Stimulated activated CD4-positive, alpha-beta T cell treated with anti-CD3 and anti-CD28 coated beads, Interleukin-4, amount 100 ng/mL, for 1 hour (primary cell): Measurements from ENCODE around the gene ZBP1.
"Not testable (repeated sequence)": the region's sequence is repeated elsewhere in the genome, so short reads cannot be mapped to it uniquely, and the experiment has no call there.

Experiments
- DNase-seq: peaks from one replicate; pipeline ENCODE4 v3.0.0-alpha.2; 2020

Gene ZBP1

DNA sequence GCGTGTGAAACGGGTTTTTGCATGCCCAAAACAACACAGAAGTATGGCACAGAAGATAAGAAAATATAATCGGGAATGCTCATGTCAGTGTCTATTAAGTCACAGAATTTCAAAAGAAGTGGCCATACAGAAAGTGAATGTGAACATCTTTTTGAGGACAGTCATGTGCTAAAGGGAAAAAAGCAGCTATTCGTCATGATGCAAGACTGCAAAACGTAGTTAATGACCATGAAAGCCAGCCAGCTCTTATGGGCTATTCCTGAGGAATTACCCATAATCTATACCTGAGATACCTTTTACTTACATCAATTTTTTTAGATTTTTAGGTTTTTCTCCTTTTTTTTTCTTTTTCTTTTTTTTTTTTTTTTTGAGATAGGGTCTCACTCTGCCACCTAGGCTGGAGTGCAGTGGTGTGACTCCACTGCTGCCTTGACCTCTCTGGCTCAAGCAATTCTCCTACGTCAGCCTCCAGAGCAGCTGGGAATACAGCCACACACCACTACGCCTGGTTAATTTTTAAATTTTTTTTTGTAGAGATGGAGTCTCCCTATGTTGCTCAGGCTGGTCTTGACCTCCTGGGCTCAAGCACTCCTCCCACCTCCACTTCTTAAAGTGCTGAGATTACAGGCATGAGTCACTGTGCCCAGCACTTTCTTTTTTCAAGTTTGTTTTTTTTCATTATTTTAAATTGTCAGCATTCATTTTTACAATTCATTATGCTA is 18.1 kb upstream of the ZBP1 start:
- DNase-seq = no peak

DNA sequence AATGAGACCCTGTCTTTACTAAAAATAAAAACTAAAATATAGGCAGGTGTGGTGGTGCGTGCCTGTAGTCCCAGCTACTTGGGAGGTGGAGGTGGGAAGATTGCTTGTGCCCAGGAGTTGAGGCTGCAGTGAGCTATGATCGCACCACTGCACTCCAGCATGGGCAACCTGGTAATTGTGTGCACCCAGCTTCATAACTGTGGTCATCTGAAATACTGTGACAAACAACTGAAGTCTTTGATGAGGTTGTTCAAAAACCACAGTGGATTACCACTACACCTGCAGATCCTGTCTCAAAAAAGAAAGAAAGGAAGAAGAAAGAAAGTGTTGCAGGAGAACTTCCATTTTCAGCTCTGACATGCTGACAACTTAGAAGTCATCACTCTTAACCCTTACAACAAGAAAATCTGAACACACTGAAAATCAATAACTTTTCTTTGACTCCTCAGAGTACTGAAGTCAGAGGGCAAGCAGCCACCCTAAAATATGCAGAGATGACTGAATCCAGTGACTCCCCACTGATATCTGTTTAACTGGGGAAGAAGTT is 13.8 kb upstream of the ZBP1 start:
- DNase-seq = no peak

DNA sequence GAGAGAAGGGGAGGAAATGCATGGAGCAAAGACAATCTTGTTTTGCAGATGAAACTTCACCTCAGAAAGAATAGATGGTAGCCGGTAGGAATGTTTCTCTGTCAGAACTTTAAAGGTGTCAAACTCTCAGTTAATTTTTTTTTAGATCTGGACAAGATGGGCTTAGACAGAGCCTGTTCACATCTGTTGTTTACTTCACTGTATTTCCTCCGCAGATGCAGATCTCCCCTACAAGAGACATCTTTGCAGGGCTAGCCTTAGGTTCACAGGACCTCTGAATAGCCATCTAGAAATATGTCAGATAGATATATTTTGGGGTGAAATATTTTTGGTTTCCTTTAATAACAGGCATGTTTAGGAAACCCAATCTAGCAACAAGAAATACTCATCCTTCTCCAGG is 12.1 kb upstream of the ZBP1 start:
- DNase-seq = no peak

DNA sequence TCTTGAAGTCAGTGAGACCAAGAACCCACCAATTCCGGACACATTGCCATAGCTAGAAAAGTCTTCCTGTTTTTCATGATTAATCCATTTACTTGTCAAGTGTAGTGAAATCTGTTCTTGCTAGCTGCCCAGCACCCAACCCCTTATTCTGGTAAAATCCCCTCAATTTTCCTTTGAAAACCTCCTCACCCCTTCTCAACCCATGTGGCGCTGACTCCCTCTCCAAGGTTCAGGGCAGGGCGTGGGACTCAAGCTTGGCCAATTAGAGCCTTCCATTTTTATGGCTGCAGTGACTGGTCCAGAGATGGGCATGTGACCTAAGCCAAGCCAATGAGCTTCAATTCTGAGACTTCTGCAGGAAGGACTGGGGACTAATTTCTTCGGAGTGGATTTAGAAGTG is 9.8 kb upstream of the ZBP1 start:
- DNase-seq = peak; percentile 48

DNA sequence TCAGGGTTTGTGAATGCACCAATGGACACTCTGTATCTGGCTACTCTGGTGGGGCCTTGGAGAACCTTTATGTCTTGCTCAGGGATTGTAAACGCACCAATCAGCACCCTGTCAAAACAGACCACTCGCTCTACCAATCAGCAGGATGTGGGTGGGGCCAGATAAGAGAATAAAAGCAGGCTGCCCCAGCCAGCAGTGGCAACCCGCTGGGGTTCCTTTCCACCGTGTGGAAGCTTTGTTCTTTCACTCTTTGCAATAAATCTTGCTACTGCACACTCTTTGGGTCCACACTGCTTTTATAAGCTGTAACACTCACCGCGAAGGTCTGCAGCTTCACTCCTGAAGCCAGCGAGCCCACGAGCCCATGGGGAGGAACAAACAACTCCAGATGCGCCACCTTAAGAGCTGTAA is 9.3 kb upstream of the ZBP1 start:
- not testable (repeated sequence) for DNase-seq

DNA sequence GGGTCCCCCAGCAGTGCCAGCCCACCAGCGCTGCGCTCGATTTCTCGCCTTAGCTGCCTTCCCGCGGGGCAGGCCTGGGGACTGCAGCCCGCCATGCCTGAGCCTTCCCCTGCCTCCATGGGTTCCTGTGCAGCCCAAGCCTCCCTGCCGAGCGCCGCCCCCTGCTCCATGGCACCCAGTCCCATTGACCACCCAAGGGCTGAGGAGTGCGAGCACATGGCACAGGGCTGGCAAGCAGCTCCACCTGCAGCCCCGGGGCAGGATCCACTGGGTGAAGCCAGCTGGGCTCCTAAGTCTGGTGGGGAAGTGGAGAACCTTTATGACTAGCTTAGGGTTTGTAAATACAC is 8.7 kb upstream of the ZBP1 start:
- not testable (repeated sequence) for DNase-seq

DNA sequence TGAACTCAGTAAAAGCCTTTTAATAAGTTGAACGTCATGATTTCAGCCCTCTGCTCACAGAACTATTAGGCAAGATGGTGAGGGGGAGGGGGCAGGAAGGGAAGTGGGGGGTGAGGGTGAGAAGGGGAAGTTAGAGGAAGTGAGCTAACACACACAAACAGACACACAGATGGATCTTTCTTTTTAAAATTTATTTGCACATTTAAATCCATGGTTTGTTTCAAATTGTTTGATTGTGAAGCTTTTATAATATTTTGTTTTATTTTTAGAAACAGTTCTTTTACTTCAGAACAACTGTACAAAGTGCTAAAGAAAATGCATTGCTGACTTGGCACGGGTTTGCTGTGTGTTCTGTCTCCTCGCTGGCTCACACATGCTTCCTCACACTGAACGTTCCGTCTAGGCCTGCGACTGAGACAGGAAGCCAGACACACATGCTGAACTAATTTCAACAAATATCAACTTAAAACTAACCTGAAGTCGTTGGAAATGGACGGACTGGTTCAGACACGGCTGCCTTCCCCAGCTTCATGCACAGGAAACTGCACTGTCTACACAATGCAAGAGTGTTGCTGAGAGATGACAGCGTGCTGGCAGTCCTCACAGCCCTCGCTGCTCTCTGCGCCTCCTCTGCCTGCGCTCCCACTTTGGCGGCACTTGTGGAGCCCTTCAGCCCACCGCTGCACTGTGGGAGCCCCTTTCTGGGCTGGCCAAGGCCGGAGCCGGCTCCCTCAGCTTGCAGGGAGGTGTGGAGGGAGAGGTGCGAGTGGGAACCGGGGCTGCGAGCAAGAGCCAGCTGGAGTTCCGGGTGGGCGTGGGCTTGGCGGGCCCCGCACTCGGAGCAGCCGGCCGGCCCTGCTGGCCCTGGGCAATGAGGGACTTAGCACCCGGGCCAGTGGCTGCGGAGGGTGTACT is 8.1 kb upstream of the ZBP1 start:
- DNase-seq = peak; percentile 52

DNA sequence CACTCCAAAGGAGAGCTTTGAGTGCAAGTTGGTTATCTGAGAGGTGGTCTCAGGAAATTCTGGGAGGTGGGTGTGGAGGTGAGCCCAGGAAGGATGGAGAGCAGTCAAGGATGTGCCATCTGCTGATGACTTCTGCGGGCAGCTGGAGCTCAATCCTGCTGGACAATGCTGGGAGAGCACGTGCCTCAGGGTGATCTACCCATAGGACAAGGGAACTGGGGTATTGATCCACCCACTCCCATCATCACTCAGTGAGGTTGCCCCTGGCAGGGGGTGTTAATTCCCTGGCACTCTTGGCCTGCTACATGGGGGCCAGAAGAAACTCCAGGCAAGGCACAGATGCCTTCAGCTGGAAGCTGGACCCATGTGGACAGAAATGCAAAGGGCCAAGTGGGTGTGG is 7.1 kb upstream of the ZBP1 start:
- no peak for DNase-seq

DNA sequence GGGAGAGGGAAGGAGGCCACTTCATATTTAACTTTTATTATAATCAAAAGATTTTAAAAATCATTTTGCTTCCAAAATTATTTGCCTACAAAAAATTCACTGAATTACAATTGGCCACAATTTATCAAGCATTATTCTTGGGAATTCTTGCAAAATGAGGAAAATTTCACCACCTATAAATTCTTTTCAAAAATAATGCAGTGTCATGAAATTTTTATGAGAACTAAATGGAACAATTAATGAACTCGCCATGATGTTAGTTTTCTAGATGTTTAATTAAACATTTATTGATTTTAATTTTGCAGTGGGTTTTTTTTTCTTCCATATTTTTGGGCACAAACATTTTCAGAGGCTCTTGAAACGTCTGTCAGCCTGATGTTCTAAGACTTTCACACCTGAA is 5.8 kb upstream of the ZBP1 start:
- DNase-seq = no peak

DNA sequence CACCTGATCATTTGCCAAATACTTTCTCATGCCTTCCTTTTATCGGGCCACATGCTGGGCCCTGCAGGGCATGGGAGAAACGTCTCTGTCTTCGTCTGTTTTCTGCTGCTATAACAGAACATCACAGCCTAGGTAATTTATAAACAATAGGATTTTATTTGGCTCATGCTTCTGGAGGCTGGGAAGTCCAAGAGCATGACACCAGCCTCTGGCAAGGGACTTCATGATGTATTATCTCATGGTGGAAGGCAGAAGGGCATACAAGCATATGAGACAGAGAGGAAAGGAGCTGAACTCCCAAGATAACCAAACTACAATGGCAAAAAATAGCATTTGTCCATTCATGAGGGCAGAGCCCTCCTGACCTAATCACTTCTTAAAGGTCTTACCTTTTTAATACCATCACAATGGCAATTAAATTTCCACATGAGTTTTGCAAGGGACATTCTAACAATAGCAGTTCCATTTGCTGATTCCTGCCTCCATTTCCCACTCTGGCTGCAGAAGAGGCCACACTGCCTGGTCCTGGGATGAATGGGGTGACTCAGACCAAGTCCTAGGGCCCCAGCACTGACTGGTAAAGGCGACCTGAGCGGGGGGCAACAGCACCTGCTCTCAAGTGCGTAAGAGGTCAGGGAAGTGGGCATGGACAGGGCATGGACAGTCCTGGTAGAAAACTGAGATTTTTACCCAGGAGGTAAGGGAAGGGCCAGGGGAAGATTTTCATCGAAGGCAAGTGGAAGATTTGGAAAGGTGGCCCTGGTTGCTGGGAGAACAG is 5.1 kb upstream of the ZBP1 start:
- no peak for DNase-seq

DNA sequence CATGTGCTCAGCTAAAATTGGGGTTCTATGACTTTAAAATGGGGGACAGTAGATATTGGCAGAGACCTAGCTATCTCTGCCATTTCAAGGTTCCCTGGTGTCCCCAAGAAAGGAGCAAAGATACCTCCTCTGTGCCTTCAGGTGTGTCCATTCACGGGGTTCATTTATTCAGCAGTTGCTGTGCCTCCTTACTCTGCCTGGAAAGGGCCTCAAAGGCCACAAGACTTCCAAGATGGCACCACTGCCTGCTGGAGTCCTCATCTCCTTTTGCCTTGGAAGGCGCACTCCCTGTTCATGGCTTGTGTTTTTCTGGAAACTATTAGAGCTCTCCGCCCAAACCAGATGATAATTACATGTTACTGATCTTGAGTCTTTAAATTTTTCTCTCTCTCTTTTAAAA is 3.9 kb upstream of the ZBP1 start:
- no peak for DNase-seq

DNA sequence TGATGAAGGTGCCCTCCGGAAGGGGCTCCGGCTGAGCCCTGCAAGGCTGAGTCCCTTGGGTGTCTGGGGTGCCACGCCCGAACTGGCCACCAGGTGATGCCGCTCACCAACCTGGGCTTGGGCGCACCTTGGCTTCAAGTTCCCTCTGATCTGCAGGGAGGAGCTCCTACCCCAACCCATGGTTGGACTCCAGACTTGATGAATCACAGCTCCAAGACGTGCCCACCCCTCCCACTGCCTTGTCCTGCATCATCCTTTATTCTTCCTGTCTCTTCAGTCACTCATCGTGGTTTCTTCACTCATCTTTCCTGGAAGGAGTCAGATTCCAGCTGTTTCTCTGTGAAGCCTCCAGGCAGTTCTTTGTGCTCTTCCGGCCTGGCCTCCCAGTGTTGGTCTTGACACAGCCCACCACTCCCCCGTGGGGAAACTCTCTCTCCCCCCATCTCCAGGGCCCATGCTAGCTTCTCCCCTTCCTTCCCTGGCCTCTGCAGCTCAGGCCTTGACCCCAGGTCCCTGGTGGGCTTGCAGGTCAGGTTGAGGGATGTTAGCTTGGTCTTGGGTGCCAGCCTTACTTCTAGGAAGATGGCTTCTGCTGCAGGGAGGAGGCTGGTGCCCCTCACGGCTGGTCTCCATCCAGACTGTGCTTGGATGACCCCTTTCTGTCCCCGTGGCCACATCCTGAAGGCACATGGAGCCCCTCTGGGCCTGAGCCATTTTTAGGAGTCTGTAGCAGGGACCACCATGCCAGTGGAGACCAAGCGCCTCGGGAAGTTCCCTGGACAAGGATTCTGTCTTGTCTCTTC is 2.6 kb upstream of the ZBP1 start:
- DNase-seq = peak; percentile 74

DNA sequence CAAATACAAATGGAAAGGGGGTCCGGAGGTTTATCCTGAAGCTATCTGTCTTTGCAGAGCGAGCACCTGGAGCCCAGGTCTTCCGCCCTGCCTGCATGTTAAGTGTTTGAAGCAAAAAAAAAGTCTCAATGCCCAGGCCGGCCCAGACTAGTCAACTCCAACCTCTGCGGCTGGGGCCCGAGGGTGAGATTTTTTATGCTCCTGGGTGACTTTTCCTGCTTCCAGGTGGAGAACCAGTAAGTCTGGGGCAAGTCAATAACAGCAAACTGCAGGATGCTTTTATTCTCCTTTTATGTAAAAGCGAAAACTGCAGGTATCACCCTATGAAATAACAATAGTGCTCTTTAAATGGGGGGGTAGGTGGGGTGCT is 2.0 kb upstream of the ZBP1 start:
- no peak for DNase-seq

DNA sequence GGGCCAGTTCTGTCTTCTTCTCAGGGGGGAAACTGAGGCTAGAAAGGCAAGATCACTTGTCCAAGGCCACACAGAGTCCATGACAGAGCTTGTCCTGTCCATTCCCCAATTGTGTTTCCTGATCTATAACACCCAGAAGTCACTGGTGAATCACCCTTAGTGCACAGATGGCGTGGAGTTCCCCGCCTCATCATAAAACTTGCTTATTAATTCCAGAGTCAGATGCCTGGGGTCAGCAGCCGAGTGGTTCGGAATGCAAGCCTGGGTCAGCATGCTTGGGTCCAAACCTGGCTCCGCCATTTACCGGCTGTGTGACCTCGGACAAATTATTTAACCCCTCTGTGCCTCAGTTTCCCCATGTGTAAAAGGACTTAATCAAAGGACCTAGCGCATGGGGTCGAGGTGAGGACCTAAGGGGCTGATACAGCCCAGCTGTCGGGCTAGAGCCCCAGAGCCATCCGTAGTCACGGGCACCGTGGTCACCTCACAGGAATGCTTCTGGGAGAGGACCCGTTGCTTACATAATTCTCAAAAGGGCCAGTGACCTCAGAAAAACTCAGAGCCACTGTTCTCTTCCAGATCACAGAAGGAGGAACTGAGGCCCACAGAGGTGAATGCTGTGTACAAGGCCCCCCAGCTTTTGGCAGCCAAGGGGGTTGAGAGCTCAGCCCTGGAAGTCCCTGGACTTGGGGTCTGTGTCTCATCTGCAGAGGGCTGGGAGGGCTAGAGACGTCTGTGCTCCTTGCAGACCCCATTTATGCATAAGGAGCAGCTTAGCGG is 1.4 kb upstream of the ZBP1 start:
- DNase-seq = no peak

DNA sequence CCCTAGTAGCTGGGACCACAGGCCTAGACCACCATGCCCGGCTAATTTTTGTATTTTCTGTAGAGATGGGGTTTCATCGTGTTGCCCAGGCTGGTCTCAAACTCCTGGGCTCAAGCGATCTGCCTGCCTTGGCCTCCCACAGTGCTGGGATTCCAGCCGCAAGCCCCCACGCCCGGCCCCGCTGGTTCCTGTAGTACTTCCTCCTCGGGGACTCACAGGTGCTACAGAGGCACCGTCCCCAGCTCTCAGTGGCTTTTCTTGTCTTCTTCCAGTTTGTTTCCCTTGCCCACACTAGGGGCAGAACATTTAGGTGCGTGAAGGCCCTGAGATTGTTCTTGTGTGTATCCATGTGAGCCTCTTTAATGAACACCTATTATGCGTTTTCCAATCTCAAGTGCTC is 773 bp upstream of the ZBP1 start:
- no peak for DNase-seq

DNA sequence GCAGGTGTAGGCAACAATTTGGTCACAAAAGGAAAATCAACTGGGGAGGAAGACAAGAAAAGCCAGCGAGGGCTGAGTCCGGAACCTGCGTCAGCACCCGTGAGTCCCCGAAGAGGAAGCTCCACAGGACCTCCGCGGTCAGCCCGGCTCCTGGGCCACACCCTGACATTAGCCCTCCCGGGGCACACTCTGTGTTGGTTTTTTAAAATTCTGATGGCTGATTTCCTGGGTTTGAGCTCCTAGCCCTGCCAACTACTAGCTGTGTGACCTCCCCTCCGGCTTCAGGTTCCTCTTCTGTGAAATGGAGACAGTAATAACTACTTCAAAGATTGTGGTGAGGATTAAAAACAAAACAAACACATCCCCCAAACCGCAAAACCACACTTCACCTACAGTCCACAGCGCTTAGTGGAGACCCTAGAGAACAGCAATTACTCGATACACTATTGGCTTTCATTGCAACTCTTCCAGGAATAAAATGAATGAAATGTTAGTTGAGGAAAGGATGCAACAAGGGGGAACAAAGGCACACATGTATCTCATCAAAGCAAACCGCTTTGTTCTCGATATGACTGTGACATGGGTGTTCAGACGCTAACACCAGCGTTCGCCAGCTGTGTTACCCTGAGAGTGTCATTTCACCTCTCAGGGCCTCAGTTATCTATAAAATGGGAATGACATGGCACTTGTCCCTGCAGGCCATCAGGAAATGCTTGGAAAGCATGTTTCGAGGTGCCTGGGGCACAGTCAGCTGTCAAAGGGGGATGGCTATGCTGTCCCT is 985 bp downstream of the ZBP1 start:
- peak; percentile 48 for DNase-seq

DNA sequence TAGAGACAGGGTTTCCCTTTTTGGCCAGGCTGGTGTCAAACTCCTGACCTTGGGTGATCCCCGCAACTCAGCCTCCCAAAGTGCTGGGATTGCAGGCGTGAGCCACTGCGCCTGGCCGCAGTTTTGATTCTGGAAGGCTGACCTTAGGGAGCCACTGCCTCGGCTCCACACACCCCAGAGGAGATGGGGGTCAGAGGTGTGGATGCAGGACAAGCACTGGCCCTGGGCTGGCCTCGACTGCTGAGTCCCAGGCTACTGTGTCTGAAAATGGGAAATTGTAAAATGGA is 1.5 kb downstream of the ZBP1 start:
- no peak for DNase-seq

DNA sequence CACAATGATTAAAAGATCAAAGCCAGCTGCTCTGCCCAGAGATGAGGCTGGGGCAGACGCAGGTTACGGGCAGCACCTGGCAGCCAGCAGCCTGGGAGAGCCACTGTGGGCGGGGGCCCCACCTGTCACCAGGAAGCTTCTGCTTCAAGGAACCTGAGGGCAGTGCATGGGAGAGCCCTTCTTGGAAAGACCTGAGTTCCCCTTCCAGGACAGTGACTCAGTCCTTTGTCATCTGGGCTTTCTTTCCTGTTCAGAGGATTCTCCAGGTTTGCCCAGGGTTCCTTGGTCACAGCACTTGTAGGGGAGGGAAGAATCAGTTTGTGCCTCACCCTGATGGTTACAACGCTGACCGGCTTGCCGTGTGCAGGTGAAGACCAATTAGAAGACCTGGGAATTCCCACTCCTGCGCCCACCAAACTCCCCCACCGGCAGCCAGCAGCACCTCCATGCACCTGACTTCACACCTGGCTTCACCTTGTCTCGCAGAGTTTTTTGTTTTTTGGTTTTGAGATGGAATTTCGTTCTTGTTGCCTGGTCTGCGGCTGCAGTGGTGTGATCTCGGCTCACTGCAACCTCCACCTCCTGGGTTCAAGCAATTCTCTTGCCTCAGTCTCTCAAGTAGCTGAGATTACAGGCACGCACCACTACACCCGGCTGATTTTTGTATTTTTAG is 2.0 kb downstream of the ZBP1 start:
- no peak for DNase-seq

DNA sequence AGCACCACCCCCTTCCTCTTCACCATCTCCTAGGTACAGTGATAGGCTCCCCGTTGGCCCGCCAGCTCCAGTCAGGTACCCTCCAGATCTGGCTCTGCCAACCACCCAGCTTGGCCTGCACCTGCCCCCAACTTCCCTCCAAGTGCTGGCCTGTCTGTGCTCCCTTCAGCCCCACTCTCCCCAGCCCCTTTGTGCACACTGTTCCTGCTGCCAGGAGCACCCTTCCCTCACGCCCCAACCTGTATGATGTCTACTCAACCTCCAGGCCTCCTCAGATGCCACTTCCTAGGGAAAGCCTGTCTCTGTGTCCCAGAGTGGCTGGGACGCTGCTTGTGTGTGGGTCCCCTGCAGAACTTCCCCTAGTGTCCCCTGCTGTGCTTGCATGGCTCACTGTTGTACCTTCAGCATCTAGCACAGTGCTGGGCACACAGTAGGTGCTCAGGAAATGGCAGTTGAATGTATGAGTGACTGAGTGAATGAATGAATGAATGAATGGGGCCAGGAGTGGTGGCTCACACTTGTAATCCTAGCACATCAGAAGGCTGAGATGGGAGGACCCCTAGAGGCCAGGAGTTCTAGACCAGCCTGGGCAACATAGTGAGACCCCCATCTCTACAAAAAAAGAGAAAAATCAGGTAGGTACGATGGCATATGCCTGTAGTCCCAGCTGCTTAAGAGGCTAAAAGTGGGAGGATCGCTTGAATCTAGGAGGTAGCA is 3.0 kb downstream of the ZBP1 start:
- no peak for DNase-seq
